GM12801 (cell line): ENCODE results near the gene TMTC4.

Experiments
- TF ChIP-seq, protein P1 (sequence below): IDR thresholded peaks from one replicate; pipeline ENCODE4 v1.5.1; 2011; ENCODE audit warnings: control low read depth; ENCODE audit not compliant: insufficient read length; ENCODE audit errors: extremely low read depth

The TMTC4 gene

DNA sequence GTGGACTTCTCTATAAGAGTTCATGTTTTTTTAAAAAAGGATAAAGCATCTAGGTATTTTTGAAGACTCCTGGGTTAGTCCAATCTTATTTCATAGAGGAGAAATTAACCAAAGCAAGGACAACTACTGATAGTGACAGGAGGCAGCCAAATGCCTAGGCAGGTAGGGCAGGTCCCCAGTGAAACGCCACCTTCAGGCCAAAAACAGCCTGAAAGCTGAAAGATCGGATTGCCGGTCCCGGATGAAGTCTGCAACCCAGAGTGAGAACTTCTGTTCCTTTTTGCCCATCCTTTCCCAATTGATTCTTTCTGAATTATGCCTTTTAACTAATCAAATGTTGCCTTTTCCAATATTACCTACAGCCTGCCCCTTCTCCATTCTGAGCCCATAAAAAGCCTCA lies 79.9 kb downstream of the TMTC4 start:
- TF ChIP-seq, protein P1, sequence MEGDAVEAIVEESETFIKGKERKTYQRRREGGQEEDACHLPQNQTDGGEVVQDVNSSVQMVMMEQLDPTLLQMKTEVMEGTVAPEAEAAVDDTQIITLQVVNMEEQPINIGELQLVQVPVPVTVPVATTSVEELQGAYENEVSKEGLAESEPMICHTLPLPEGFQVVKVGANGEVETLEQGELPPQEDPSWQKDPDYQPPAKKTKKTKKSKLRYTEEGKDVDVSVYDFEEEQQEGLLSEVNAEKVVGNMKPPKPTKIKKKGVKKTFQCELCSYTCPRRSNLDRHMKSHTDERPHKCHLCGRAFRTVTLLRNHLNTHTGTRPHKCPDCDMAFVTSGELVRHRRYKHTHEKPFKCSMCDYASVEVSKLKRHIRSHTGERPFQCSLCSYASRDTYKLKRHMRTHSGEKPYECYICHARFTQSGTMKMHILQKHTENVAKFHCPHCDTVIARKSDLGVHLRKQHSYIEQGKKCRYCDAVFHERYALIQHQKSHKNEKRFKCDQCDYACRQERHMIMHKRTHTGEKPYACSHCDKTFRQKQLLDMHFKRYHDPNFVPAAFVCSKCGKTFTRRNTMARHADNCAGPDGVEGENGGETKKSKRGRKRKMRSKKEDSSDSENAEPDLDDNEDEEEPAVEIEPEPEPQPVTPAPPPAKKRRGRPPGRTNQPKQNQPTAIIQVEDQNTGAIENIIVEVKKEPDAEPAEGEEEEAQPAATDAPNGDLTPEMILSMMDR: no peak

DNA sequence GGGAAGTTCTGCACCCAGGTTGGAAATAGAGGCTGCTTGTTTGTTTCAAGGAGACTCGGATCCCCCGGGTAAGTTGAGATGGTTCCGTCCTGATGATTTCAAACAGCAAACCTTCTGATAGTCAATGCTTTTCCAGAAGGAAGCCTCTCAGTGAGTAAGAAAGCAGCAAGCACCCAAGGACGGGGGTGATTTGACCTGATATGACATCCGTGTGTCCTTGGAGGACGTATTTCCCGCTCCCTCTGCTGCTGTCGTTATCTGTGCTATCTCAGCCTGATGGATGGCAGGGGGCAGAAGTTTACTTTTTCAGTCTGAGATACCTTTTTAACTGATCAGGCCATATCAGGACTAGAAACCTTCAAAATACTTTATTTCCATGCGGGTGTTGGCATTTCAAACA lies 80.3 kb downstream of the TMTC4 start:
- TF ChIP-seq, protein P1: no peak

DNA sequence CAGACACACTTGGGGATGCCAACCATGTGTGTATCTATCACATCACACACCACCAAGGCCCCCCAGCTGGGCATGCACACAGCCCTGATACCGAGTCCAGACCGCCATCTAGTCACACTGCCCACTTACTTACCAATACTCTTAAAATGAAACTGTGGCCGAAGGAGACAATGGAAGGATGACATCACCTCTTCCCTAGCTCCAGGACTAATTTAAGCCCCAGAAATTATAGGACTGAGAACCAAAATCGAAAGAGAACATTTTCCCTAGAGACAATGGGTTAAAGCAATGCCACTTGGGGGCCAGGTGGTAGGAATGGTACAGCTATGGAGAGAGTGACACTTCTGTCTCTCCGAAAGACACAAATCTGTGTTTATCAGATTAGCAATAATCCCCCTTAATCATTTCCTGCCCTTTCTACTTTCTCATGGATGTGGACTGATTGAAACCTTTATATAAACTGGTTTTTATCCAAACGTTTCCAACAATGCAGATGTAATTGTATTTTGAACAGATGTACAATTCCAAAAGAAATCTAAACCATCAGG lies 85.3 kb downstream of the TMTC4 start:
- TF ChIP-seq, protein P1: no peak

DNA sequence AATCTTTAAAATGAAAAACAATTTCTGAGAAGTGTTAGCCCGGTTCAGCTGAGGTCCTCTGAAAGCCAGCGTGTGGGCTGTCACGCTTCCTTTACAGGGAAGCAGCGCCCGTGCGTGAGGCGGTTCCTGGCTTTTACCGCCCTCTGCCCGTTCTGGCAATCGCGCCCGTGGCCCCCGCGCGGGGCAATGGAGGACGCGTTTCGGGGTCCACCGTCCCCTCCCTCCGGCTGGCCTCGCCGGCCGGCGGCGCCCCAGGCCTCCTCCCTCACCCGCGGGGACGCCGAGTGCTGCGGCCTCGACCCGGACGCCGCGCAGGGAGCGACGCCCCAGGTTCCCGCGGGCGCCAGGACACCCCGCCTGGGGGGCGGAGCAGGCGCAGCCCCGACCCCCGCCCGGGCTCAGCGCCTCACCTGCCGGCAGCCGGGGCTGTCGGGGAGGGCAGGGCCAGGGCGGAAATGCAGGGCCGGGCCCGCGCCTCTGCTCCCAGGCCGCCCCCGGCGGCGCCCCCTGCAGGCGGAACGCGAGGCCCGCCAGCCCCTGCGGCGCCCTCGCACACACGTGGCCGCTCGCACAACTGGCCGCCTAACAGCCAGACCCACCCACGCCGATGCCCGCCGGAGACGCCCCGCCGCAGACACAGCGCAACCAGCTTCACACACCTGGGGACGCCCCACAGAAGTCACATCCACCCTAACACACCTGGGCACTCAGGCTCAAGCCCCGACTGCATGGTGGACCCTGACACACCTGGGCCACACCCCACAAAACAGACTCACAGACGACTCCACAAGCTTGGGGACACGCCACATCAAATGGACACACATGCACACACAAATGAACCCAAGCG lies 86.0 kb downstream of the TMTC4 start, which contains the start of gene GGACT:
TSS of gene GGACT (minus strand) at position 459 of the 847 bp plus-strand sequence. CDS start 56,198 bp downstream, outside the sequence.
- TF ChIP-seq, protein P1: no peak

DNA sequence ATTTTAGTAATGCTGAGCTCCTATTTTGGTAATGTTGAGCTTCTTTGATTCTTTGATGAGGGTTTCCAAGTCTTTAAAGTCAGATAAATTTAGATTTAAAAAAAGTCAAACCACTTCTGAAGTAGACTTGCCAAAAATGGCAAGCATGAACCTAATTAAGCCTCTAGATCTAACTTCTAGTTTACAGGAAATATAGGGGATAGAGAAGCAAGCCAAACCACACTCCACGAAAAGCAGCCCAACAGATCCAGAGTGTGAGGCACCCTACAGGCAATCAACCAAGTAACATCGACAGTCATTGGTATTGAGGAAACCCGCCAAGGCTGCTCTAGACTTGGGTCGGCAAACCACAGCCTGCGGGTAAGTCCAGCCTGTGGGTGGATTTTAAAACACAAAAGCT lies 89.7 kb downstream of the TMTC4 start:
- TF ChIP-seq, protein P1: no peak

DNA sequence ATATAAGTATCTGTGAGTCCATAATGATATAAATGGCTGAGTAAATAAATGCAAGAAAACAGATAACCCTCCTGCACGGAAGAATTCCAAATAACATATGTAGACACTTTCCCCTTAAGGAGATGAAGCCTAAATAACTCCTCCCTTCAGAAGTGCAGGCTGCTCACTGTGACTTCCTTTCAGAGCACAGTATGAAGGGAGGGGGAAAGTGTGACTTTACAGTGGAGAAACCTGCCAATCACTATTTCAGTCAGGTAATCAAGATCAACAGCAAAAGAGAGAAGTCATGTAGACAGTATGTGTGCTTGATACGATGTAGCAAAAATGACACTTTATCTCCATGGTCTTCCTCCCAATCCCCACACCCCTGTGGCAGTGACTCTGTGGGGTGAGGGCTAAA lies 93.1 kb downstream of the TMTC4 start:
- TF ChIP-seq, protein P1: no peak

DNA sequence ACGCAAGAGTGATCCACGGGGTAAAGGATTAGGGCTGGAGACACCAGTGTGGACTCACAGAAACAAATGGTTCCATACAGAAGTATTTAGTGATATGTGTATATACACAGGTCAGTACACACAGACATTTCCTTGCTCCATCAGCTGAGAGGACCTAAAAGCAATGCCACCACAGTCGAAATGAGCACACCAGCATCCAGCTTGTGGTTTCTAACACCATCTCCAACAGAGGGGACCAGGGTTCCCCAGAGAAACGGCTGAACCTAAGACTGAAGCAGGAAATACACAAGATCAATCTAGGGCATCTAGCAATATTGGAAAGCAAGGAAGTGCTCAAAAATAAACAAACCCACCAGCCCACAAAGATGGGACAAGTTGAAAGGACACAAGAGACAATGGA lies 93.6 kb downstream of the TMTC4 start:
- TF ChIP-seq, protein P1: no peak
